GM18508 (cell line): ENCODE results near the gene NDUFAF3.

Experiments
- ATAC-seq: cut with Tn5 transposase; IDR thresholded peaks from one replicate; pipeline ENCODE4 v1.9.1; 2021; ENCODE audit warnings: moderate number of reproducible peaks; ENCODE audit not compliant: insufficient read depth, unreplicated experiment

The NDUFAF3 gene

DNA sequence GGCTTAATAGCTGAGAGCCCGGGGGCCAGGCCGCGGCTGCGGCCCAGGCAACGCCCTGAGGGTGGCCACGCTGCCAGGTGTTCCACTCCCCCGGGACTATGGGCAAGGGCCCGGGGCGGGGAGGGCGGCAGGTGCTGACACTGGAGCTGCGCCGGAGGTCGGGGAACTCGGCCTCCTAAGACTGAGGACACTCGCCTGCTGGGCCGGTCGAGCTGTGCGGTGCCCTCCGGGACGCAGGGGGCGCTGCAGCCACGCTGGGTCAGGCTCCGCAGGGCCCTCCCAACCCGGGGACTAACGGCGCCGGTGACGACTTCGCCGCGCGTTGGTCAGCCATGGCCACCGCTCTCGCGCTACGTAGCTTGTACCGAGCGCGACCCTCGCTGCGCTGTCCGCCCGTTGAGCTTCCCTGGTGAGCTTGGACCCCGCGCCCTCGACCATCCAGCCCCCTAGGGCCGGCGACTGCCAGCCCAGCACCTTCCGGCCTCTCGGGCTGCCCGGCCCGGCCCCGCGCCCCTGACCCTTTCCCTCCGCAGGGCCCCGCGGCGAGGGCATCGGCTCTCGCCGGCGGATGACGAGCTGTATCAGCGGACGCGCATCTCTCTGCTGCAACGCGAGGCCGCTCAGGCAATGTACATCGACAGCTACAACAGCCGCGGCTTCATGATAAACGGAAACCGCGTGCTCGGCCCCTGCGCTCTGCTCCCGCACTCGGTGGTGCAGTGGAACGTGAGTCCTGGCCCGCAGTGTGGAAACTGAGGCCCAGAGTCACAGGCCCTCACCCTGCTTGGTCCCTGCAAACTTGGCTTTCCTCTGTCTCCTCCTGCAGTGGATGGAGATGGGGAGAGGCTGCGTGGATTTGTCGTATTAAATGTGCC, at the start of gene NDUFAF3:
Gene NDUFAF3, plus strand, starts transcription at position 309 of the 875 bp plus-strand sequence. Its CDS starts 24 bp downstream, at position 333.
- peak; percentile 49 for ATAC-seq

DNA sequence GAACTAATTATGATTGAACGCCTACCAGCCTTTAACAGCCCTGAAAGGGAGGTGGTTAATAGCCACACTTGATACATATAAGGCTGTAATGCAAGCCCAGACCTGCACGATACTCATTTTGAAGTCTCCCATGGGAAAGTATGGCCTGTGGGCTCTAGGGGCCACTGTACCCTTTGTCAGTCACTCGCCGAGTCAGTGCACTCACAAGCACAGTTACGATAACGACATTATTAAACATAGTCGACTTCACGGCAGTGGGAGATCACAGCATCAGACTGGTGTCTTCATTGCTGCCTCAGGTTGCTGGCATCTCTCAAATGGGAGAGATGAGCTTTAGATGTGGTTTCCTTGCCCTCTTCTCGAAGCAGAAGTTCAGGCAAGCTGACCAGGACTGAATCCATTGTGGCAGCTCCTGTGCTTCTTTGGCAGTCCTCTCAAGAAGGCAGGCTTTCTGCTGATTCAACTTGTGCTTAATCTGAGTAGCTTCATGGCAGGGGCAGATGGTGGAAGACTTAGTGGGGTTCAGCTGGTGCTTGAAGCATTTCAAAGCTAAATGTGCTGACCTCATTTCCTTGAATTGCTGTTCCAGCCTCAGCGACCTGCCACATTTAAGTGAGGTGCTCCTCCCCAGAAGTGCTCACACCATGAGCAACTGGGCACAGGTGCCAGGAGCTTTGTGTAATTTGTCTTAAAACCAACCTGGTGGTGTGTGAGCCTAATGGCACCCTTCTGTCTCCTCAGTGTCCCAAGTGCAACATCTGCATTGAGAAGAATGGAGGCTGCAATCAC, 47.7 kb upstream of the NDUFAF3 start:
- ATAC-seq: no peak

DNA sequence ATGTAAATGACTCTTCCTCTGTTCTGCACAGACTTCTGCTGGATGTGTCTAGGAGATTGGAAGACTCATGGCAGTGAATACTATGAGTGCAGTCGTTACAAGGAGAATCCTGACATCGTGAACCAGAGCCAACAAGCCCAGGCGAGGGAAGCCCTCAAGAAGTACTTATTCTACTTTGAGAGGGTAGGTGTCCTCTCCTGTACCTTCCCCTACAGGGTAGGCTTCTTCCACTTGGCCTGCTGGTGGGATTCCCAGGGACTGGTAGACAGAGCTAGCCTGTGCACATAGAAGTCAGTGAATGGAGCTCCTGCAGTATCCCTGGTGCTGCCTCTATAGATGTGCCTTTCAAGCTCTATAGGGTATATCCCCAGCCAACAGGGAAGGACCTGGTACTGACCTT, 42.5 kb upstream of the NDUFAF3 start:
- no peak for ATAC-seq

DNA sequence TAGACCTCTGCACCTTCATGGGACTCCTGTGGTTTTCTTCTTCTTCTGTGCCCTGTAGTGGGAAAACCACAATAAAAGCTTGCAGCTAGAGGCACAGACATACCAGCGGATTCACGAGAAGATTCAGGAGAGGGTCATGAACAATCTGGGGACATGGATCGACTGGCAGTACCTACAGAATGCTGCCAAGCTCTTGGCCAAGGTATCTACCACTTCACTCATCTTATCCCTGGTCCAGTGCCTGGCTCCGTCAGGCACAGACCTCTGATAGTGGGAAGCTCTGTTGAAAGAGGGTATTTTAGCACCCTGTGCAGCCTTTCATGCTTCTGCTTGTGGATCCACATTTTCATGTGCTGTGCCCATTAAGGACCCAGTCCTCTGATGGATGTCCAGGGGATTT, 41.6 kb upstream of the NDUFAF3 start:
- ATAC-seq: no peak

DNA sequence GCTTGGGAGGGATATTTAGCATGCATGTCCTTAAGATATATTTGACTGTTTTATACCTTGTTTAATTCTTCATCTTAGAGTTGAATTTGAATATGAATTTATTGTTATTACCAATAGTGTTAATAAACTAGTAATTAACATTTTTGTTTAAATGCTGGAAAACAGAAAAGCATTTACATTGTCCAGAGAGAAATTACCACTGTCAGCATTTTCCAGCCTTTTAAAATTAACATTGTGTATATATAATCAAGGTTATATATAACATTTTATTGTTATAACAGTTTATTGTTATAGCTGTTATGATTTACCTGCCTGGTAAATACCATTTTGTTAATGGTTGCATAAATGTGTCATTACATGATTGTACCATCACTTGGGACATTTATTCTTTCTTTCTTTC, 39.9 kb upstream of the NDUFAF3 start:
- no peak for ATAC-seq

DNA sequence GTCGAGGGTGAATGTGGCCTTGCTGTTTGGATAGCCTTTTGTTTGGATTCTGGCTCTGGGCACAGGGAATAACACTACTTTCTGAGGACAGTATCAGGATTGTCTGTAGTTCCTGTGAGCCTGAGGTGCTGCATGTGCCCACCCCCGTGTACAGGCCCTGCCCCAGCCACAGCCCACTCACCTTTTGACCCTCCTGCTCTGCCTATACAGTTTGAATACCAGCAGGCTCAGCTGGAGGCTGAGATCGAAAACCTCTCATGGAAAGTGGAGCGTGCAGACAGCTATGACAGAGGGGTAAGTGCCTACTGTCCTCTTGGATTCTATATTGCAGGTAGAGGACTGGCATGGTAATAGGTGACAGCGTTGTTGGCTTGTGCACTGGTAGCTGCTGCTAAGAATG, 39.2 kb upstream of the NDUFAF3 start:
- no peak for ATAC-seq

DNA sequence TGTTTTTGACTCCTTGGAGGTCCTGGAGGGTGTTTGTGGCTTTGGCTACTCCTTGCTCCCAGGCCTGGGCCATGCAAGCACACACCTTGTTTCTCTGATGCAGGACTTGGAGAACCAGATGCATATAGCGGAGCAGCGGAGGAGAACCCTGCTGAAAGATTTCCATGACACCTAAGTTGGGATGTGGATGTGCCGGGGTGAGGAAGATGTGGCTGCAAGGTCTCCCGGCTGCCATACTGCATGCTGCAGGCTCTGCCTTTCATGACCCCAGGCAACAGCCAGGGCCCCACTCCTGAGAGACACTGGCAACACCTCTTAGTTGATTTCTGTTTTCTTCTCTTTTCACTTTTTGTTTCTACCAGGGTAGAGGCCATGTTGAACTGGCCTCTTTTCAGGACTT, 38.8 kb upstream of the NDUFAF3 start:
- no peak for ATAC-seq

- ATAC-seq: no peak
These were observed 37.3 kb upstream of the NDUFAF3 start for GRCh38 chr3:48984663-48985062.

DNA sequence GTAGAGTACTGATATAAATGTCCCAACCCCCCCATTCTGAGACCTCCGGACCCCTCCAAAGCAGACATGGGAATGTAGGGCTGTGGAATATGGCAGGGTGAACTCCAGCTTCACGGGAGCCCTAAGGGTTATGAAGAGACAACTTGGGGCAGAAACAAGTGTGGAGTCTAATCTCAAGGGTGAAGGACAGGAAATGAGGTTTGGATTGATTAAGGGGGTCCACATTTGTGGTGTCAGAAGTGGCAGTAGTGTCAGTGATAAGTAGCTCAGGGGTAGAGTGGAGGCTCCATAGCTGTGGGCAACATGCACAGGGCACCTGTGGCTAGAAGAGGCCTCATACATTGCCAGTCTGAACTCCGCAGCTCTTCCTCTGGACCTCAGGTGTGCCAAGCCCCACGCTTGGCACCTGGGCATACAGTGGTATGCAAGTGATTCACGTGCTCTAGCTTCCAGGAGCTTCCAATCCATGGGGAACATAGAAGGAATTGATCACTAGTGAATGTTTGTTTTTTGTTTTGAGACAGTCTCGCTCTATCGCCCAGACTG, 36.0 kb upstream of the NDUFAF3 start:
- no peak for ATAC-seq

DNA sequence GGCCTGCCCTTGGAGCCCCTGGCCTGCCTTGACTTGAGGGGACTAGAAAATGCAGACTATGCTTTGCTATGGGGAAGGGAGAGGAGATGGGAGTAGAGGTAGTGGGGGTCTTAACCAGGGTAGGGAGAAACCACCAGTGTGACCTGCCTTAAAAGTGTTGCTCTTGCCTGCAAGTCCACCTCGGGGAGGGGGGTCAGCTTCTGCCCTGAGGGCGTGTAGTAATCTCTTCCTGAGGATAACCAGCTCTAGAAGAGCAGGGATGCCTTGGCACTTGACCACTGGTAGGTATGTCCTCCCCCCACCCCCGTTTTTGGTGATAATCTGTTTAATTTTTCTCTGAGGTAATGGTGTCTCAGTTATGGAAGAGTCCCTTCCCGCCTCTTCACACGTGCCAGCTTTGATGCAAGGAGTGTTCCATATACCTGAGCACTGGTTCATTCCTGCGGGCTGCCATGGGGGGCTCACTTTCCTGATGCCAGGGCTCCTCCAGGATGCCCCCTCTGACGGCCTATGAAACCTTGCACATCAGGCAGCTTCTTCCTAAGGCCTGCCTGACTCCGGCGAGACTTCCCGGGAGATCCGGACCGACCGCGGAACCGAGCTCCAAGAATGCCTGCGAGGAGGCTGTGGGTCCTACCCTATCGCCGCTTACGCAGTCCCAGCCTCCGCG, 32.7 kb upstream of the NDUFAF3 start:
- no peak for ATAC-seq

DNA sequence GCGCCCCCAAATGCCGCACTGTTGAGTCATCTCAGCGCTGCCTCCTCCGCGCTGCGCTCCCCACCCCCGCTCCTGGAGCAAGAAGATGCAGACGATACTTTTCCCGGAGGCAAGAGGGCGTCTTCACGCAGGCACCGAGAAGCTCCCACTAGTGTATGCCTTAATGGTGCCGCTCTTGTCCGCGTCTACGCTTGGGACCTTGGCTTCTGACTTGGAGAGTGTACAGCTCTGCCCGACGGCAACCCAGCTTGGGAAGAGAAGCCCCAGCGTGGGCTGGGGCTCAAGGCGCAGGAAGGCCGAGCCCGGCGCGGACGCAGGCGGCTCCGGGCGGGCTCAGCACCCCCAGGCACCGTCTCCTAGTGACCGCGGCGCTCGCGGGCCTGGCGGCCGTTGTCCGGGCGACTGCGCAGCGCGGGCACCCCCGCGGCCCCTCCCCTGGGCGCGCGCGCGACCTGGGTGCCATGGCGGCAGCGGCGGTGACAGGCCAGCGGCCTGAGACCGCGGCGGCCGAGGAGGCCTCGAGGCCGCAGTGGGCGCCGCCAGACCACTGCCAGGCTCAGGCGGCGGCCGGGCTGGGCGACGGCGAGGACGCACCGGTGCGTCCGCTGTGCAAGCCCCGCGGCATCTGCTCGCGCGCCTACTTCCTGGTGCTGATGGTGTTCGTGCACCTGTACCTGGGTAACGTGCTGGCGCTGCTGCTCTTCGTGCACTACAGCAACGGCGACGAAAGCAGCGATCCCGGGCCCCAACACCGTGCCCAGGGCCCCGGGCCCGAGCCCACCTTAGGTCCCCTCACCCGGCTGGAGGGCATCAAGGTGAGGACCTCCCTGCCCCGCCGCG, 31.9 kb upstream of the NDUFAF3 start, which contains the start of gene P4HTM:
Gene P4HTM, plus strand, starts transcription at position 446 of the 840 bp plus-strand sequence. Its CDS starts 16 bp downstream, at position 462.
- no peak for ATAC-seq

GRCh38 chr3:48990636-48991469, 31.1 kb upstream of the NDUFAF3 start:
- no peak for ATAC-seq

- ATAC-seq: no peak
These were observed 29.9 kb upstream of the NDUFAF3 start for GRCh38 chr3:48991851-48992545.

- ATAC-seq: no peak
These were observed 28.1 kb upstream of the NDUFAF3 start for GRCh38 chr3:48993834-48994233.

DNA sequence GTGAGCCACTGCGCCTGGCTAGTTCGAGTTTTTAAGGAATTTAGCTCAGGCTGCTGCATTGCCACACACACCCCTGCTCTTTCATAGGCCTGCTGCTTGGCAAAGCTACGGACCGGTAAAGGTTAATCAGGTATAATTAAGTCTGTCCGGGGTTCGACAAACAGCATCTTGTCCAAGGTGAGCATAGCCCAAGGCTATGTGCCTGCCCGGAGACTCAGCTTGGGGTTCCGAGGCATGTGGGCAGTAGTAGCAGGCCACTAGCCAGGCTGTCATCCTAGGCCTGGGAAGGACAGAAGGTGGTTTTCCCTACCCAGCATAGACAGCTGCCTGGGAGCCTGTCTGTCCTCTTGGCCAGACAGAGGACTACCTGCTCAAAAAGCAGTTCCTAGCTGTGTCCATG, 25.3 kb upstream of the NDUFAF3 start:
- ATAC-seq: no peak

DNA sequence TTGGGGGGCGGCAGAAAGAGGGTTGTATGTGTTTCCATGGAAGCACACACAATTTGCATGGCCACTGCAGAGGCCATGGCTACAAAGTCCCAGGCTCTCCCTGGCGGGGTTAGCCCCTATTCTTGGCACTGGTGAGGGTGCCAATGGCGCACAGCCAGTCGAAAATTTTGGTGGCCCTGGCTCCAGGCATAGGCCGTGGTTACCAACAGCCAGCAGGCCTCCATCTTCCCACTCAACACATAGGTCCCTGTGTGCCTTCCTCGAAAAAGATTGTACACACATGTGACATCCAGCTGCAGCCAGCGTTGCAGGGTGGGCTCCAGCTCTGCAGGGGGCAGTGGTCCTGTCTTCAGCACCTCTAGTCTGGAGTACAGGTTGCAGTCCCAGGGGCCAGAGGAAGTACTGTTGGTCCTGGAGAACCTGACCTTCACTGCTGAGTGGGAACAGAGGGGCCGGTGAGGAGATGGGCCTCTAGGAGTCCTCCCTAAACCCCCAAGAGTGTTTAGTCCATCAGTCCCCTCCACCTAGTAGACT, 24.8 kb upstream of the NDUFAF3 start:
- ATAC-seq: no peak

GRCh38 chr3:48997714-48998637, 23.9 kb upstream of the NDUFAF3 start:
- no peak for ATAC-seq
